H1 (cell line): ENCODE results near the gene SHC3. TPM values are rescaled to one million over a fixed set of nuclear protein-coding genes. Genes with fewer than 3 reads are reported as not detected.

Experiments used
- CTCF ChIA-PET: fragments of 300-600 bp; sonication (Branson Sonifier 250); formaldehyde crosslinking; loops from one replicate; lab custom pipeline; 2021; ENCODE audit not compliant: partially characterized antibody; lab: Charles Lee
- POLR2A ChIA-PET: fragments of 300-600 bp; sonication (Branson Sonifier 250); formaldehyde crosslinking; loops from one replicate; lab custom pipeline; 2021; ENCODE audit warnings: inconsistent platforms; ENCODE audit not compliant: partially characterized antibody; lab: Charles Lee
- DNase-seq, 2 experiments: peaks; one replicate each; pipeline versions ENCODE4 v3.0.0 to v3.0.0-alpha.2; 2010 to 2022; ENCODE audit warnings: low spot score in 2 of 2, low read depth in 1 of 2, mixed read lengths in 1 of 2
- FAIRE-seq: peaks from 2 replicates; lab custom pipeline; 2011; peaks lifted over from hg19 to GRCh38; lab: Jason Lieb, UNC
- H2AFZ ChIP-seq: 2 replicates; pipeline ENCODE4 v1.8.1; 2012; ENCODE audit warnings: low read length, inconsistent platforms
- H2AK5ac ChIP-seq: 2 replicates; pipeline ENCODE4 v1.6.1; 2013; ENCODE audit warnings: low read depth, low read length
- H2BK120ac ChIP-seq: replicated peaks from 2 replicates; pipeline ENCODE3; 2013; ENCODE audit warnings: low read depth, low read length, inconsistent platforms
- H2BK12ac ChIP-seq: 2 replicates; pipeline ENCODE4 v1.6.1; 2013; ENCODE audit warnings: low read depth, low read length
- H2BK15ac ChIP-seq: 2 replicates; pipeline ENCODE4 v1.6.1; 2013; ENCODE audit warnings: low read length
- H2BK20ac ChIP-seq: 2 replicates; pipeline ENCODE4 v1.6.1; 2013; ENCODE audit warnings: low read length
- H2BK5ac ChIP-seq: 2 replicates; pipeline ENCODE4 v1.6.1; 2013; ENCODE audit warnings: low read depth, low read length
- H3K14ac ChIP-seq: 2 replicates; pipeline ENCODE4 v1.6.1; 2013; ENCODE audit warnings: inconsistent platforms; ENCODE audit not compliant: insufficient read length
- H3K18ac ChIP-seq: 2 replicates; pipeline ENCODE4 v1.6.1; 2013; ENCODE audit warnings: low read length; ENCODE audit errors: extremely low read depth
- H3K23ac ChIP-seq: 2 replicates; pipeline ENCODE4 v1.6.1; 2013; ENCODE audit warnings: inconsistent platforms; ENCODE audit not compliant: insufficient read length
- H3K23me2 ChIP-seq: 2 replicates; pipeline ENCODE4 v1.6.1; 2013; ENCODE audit warnings: low read depth, low read length
- H3K27ac ChIP-seq: 2 replicates; pipeline ENCODE4 v1.6.1; 2011; ENCODE audit warnings: low read depth, low read length, inconsistent platforms
- H3K27me3 ChIP-seq, 4 experiments: replicated peaks in 1 of 4; 1 replicate in 1 of 4; 2 replicates in 3 of 4; pipeline versions ENCODE4 v1.6.1 to v1.8.1; 2011 to 2013; ENCODE audit warnings: low read length in 3 of 4, mild to moderate bottlenecking in 3 of 4, inconsistent platforms in 2 of 4, mixed read lengths in 2 of 4, moderate library complexity in 1 of 4; ENCODE audit not compliant: control insufficient read depth in 3 of 4, insufficient read depth in 3 of 4; ENCODE audit errors: extremely low read depth in 1 of 4
- H3K36me3 ChIP-seq, 4 experiments: 2 replicates each; pipeline versions ENCODE4 v1.6.1 to v1.8.1; 2011 to 2013; ENCODE audit warnings: mild to moderate bottlenecking in 4 of 4, low read length in 3 of 4, moderate library complexity in 2 of 4, control low read depth in 1 of 4, inconsistent platforms in 1 of 4; ENCODE audit not compliant: insufficient read depth in 4 of 4, control insufficient read depth in 2 of 4
- H3K4ac ChIP-seq: replicated peaks from 2 replicates; pipeline ENCODE3; 2013; ENCODE audit warnings: low read length, low read depth, mixed read lengths, inconsistent platforms; ENCODE audit not compliant: insufficient read length
- H3K4me1 ChIP-seq, 4 experiments: replicated peaks in 1 of 4; 1 replicate in 1 of 4; 2 replicates in 3 of 4; pipeline versions ENCODE4 v1.6.1 to v1.8.1; 2011 to 2013; ENCODE audit warnings: low read length in 3 of 4, inconsistent platforms in 2 of 4, mixed read lengths in 1 of 4; ENCODE audit not compliant: insufficient read depth in 4 of 4, control insufficient read depth in 3 of 4
- H3K4me2 ChIP-seq, 2 experiments: 2 replicates each; pipeline versions ENCODE4 v1.6.1 to v1.8.1; 2011 to 2013; ENCODE audit warnings: low read depth in 2 of 2, low read length in 2 of 2, control low read depth in 1 of 2, inconsistent platforms in 1 of 2, mild to moderate bottlenecking in 1 of 2; ENCODE audit not compliant: insufficient read depth in 1 of 2
- H3K4me3 ChIP-seq, 4 experiments: fragments of 200-600, 300-600 bp in 1 of 4; sonication (generic), shearing (Covaris generic), sonication (Bioruptor Twin) in 1 of 4; 2 replicates each; pipeline versions ENCODE4 v1.5.1 to v1.8.1; 2011 to 2016; ENCODE audit warnings: low read length in 4 of 4, low read depth in 3 of 4, control low read depth in 2 of 4, inconsistent platforms in 2 of 4, mild to moderate bottlenecking in 2 of 4, mixed read lengths in 1 of 4, moderate library complexity in 1 of 4; ENCODE audit not compliant: insufficient read depth in 2 of 4; ENCODE audit errors: extremely low read depth in 1 of 4
- H3K56ac ChIP-seq: replicated peaks from 2 replicates; pipeline ENCODE3; 2013; ENCODE audit warnings: low read depth, mild to moderate bottlenecking, mixed read lengths, low read length, inconsistent platforms; ENCODE audit not compliant: insufficient read length
- H3K79me1 ChIP-seq: 2 replicates; pipeline ENCODE4 v1.6.1; 2013; ENCODE audit warnings: low read depth, low read length, control low read depth
- H3K79me2 ChIP-seq, 2 experiments: 2 replicates each; pipeline versions ENCODE4 v1.6.1 to v1.8.1; 2012 to 2013; ENCODE audit warnings: low read length in 2 of 2, mild to moderate bottlenecking in 2 of 2, inconsistent platforms in 1 of 2; ENCODE audit not compliant: insufficient read depth in 2 of 2, control insufficient read depth in 1 of 2
- H3K9ac ChIP-seq, 4 experiments: replicated peaks in 1 of 4; 1 replicate in 1 of 4; 2 replicates in 3 of 4; pipeline versions ENCODE4 v1.6.1 to v1.8.1; 2011 to 2013; ENCODE audit warnings: low read depth in 3 of 4, low read length in 3 of 4, control low read depth in 2 of 4, mild to moderate bottlenecking in 2 of 4, moderate library complexity in 2 of 4, inconsistent platforms in 1 of 4; ENCODE audit errors: extremely low read depth in 1 of 4
- H3K9me3 ChIP-seq, 2 experiments: 2 replicates each; pipeline versions ENCODE4 v1.6.1 to v1.8.1; 2012 to 2013; ENCODE audit warnings: mild to moderate bottlenecking in 2 of 2, moderate library complexity in 2 of 2, control low read depth in 1 of 2, inconsistent platforms in 1 of 2, low read depth in 1 of 2, low read length in 1 of 2, mixed read lengths in 1 of 2; ENCODE audit not compliant: insufficient read depth in 2 of 2
- H4K20me1 ChIP-seq, 2 experiments: replicated peaks in 1 of 2; 2 replicates each; pipeline versions ENCODE3 to v1.8.1; 2011 to 2013; ENCODE audit warnings: inconsistent platforms in 2 of 2, low read length in 2 of 2, mild to moderate bottlenecking in 1 of 2; ENCODE audit not compliant: insufficient read depth in 2 of 2, control insufficient read depth in 1 of 2
- H4K5ac ChIP-seq: 2 replicates; pipeline ENCODE4 v1.6.1; 2013; ENCODE audit warnings: low read length, low read depth, mixed read lengths, inconsistent platforms; ENCODE audit not compliant: insufficient read length
- H4K8ac ChIP-seq: 2 replicates; pipeline ENCODE4 v1.8.0; 2013; ENCODE audit warnings: mild to moderate bottlenecking, moderate library complexity, low read length, inconsistent platforms; ENCODE audit not compliant: insufficient read depth; ENCODE audit errors: extremely low read depth
- H4K91ac ChIP-seq: replicated peaks from 2 replicates; pipeline ENCODE3; 2013; ENCODE audit warnings: low read length, mixed read lengths, inconsistent platforms; ENCODE audit not compliant: insufficient read length
- CTCF ChIP-seq, 3 experiments: IDR thresholded peaks; 1 replicate in 2 of 3; 2 replicates in 1 of 3; pipeline versions ENCODE4 v1.5.1 to v1.6.1; 2011; ENCODE audit warnings: low read length in 3 of 3, mild to moderate bottlenecking in 3 of 3, inconsistent platforms in 2 of 3, low read depth in 1 of 3, moderate library complexity in 1 of 3; ENCODE audit not compliant: insufficient read depth in 1 of 3; ENCODE audit errors: control extremely low read depth in 1 of 3
- RAD21 ChIP-seq, 2 experiments: IDR thresholded peaks in 1 of 2; conservative IDR thresholded peaks in 1 of 2; 2 replicates each; pipeline ENCODE4 v1.6.1; 2011; ENCODE audit warnings: low read depth in 2 of 2, low read length in 2 of 2, improper control_type of control experiment in 1 of 2, inconsistent platforms in 1 of 2, mild to moderate bottlenecking in 1 of 2, moderate library complexity in 1 of 2
- TBP ChIP-seq: IDR thresholded peaks from 2 replicates; pipeline ENCODE4 v1.6.1; 2011; ENCODE audit warnings: low read depth, low read length, improper control_type of control experiment
- WGBS, 2 experiments: shearing (Covaris generic) in 1 of 2; methylation state at CpG; one replicate each; pipeline versions ENCODE4 v1.1.6 to v1.1.7; 2013 to 2015; ENCODE audit warnings: low lambda C conversion rate in 2 of 2, mixed read lengths in 2 of 2, inconsistent platforms in 1 of 2, low coverage in 1 of 2, missing lambda C conversion rate in 1 of 2; ENCODE audit not compliant: insufficient replicate concordance in 2 of 2, insufficient coverage in 1 of 2, insufficient read length in 1 of 2; ENCODE audit errors: extremely low coverage in 1 of 2, missing lambda C conversion rate in 1 of 2; 5-methylcytosine and 5-hydroxymethylcytosine counted together
- polyA plus RNA-seq, 7 experiments: library from polyadenylated mRNA; depleted of rRNA in 3 of 7; stranded (reverse) in 5 of 7; unstranded in 2 of 7; fragments of >200 nt in 5 of 7; fragments of 200-250 nt in 2 of 7; gene quantifications; 1 replicate in 5 of 7; 2 replicates in 1 of 7; 4 replicates in 1 of 7; pipeline versions ENCODE4 v1.2.1 to v1.2.3, GENCODE V29; 2011 to 2013; ENCODE audit warnings: missing spikeins in 2 of 7, mixed read lengths in 2 of 7
- total RNA-seq: library from RNA; stranded (reverse); fragmentation: NEBNext Ultra II Directional; extraction: Animal tissue kit (Norgen Biotek cat#: 25700); gene quantifications from 2 replicates; pipeline ENCODE4 v1.2.1, GENCODE V29; 2021

The SHC3 gene
- total and polyA plus RNA-seq, 2 of the 8 experiments (the other 6 are each of a cell fraction or from before 2014, with no cell fraction given) = 1.4 to 7.1 TPM

- WGBS, 2 experiments = 79% methylated on average over 4 of the region's 4 CpGs; no CpG with 5 or more reads in 1 of the 2 experiments
- TF ChIP-seq TBP (no peak), RAD21 (IDR thresholded peaks at IDR 0.05 in 1 of 2, conservative IDR thresholded peaks at IDR 0.05 in 1 of 2; ENCODE audit: low read depth in 2 of 2, low read length in 2 of 2) (peak; percentile 57 to 71), CTCF (IDR thresholded peaks at IDR 0.05; ENCODE audit: control extremely low read depth in 1 of 3, insufficient read depth in 1 of 3, low read depth in 1 of 3, low read length in 3 of 3) (peak; percentile 16 to 31 (median 29))
- Histone ChIP-seq H3K27me3 (peaks cover 0 to 6% (median 3%) of the 10 kb centered on the region in 4 experiments; a peak in 5 of 7 replicates), H3K18ac (no peak overlapping the region), H3K23ac (no peak overlapping the region), H3K14ac (no peak overlapping the region), H3K4me3 (no peak overlapping the region), H3K79me1 (peaks cover 3% of the 10 kb centered on the region; the same call in 1 of the 2 replicates), H3K9me3 (no peaks in the 10 kb centered on the region), H2AK5ac (no peak overlapping the region), H4K8ac (no peak overlapping the region), H3K4me1 (peaks cover 0 to 6% (median 2%) of the 10 kb centered on the region in 4 experiments; a peak in 4 of 7 replicates), H3K27ac (no peak overlapping the region), H2AFZ (no peak overlapping the region), H2BK15ac (no peak overlapping the region), H2BK120ac (no peak overlapping the region), H2BK20ac (no peak overlapping the region), H3K56ac (no peak overlapping the region), H3K23me2 (peaks cover 2% of the 10 kb centered on the region; the same call in 1 of the 2 replicates), H2BK12ac (no peak overlapping the region), H4K20me1 (peaks cover 0 to 8% of the 10 kb centered on the region in 2 experiments), H3K4me2 (no peak overlapping the region), H3K9ac (no peak overlapping the region), H4K5ac (no peak overlapping the region), H3K4ac (no peak overlapping the region), H3K36me3 (no peaks in the 10 kb centered on the region), H3K79me2 (peaks cover 0 to 6% of the 10 kb centered on the region in 2 experiments; a peak in 3 of 4 replicates), H2BK5ac (no peak overlapping the region), H4K91ac (no peak overlapping the region)
- no peak for DNase-seq
- ChIA-PET POLR2A (no interaction called here), CTCF (interaction anchor here (0.7 to 1.2 kb wide), 2 partner anchors 13 to 106 kb away, joined by 3 to 6 read pairs; no protein-coding TSS in a partner anchor)
- no peak for FAIRE-seq
These were observed 6.9 kb downstream of the SHC3 start for GRCh38 chr9:89171693-89172092.
